HG02970 (cell line): ENCODE results near the gene HDDC3.

ENCODE experiments used
- ATAC-seq: cut with Tn5 transposase; IDR thresholded peaks from one replicate; pipeline ENCODE4 v1.9.1; 2021; ENCODE audit warnings: mild to moderate bottlenecking, moderate library complexity, moderate number of reproducible peaks; ENCODE audit not compliant: unreplicated experiment, low FRiP score

The HDDC3 gene, protein sequence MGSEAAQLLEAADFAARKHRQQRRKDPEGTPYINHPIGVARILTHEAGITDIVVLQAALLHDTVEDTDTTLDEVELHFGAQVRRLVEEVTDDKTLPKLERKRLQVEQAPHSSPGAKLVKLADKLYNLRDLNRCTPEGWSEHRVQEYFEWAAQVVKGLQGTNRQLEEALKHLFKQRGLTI

DNA sequence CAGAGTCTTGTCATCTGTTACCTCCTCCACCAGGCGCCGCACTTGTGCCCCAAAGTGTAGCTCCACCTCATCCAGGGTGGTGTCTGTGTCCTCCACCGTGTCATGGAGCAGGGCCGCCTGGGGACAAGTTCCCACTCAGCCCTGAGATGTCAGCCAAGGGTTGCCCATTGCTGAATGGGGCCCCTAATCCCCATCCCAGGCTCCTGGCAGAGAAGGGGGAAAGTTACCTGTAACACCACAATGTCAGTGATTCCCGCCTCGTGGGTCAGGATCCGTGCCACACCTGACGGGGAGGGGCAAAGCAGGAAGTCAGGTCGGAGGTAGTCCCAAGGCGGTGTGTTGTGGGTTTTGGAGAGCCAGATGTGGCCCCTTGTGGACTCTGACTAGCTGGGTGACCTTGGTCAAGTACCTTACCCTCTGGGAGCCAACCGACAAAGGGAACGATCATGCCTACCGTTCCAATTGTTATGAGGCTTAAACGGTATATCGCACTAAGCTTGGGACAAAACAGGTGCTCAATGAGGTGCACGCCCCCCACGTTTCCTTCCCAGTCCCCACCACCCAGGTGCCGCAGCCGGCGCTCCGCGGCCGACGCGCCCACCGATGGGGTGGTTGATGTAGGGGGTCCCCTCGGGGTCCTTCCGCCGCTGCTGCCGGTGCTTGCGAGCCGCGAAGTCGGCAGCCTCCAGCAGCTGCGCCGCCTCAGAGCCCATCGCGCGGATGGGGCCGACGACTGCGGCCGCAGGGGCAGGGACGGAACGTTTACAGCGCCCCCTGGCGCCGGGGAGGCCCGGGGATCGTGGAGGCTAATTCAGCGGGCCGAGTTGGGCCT is at the start of gene HDDC3:
TSS of gene HDDC3 (minus strand) at position 722 of the 832 bp plus-strand sequence. CDS start at position 713, 9 bp downstream.
- peak; percentile 36 for ATAC-seq

DNA sequence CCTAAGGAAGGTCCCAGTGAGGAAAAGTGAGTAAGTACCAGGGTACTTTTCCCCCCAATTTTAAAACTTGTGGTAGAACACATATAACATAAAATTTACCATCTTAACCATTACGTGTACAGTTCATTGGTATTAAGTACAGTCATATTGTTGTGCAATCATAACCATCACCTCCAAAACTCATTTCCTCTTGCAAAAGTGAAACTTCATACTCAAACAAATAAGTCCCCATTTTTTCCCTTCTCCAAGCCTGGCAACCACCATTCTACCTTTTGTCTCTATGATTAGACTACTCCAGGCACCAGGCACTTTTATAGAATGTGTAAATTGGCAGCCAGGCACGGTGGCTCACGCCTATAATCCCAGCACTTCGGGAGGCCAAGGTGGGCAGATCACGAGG is 49.8 kb upstream of the HDDC3 start:
- ATAC-seq: no peak

DNA sequence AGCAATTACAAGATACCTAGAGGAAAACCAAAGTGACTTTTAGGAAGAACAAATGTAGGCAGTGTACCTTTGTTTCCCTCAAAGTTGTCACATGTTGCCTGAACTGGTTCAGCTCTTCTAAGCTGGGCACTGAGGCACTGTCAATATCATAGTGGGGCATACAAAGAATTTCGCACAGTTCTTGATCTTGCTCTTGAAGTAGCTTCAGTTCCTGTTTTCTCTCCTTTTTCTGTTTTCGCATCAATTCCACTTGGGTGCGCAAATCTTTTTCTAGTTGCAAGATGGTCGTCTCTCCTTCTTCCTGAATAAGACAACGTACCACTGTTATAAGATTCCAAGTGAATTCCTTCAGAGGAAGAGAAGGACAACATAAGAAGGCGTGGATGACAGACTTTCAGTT is 49.3 kb upstream of the HDDC3 start:
- no peak for ATAC-seq

DNA sequence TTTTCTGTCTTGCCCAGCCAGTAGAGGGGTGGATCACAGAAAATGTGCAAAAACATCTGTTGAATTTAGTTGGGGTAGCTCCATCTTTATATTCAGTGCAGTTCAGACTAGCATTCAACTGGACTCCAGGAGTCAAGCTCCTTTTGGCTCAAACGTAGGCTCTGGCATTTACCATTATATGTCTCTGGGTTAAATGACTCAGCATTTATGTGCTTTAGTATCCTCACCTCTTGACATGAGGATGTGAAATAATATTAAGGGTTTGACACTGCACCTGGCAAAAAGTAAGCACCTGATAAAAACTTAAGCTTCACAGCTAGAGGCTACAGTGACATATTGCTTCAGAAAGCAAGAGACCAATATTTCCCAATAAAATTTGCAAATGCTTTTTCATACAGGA is 47.2 kb upstream of the HDDC3 start:
- no peak for ATAC-seq

DNA sequence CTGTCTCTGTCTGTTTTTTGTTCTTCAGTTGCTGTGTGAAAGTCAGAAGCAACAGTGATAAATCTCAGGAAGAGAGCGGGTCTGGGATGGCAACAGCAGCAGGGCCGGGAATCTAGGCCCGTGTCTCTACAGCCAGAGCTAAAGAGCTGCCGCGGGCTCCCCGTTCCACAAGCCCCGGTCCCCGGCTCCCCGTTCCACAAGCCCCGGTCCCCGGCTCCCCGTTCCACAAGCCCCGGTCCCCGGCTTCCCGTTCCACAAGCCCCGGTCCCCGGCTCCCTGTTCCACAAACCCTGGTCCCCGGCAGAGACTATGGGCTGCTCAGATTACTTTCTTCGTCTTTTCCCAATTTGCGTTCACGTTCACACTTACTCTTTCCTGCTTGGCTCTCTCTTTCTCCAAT is 41.9 kb upstream of the HDDC3 start:
- no peak for ATAC-seq

DNA sequence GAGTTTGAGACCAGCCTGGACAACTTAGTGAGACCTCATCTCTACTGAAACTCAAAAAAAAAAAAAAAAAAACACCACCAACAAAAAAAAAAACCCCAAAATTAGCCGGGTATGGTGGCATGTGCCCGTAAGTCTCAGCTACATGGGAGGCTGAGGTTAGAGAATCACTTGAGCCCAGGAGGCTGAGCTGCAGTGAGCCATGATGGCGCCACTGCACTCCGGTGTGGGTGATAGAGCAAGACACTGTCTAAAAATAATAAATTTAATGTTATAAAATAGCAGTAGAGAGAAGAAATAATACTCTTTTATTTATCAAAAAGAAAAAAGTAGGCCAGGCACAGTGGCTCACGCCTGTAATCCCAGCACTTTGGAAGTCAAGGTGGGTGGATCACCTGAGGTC is 39.8 kb upstream of the HDDC3 start:
- no peak for ATAC-seq

DNA sequence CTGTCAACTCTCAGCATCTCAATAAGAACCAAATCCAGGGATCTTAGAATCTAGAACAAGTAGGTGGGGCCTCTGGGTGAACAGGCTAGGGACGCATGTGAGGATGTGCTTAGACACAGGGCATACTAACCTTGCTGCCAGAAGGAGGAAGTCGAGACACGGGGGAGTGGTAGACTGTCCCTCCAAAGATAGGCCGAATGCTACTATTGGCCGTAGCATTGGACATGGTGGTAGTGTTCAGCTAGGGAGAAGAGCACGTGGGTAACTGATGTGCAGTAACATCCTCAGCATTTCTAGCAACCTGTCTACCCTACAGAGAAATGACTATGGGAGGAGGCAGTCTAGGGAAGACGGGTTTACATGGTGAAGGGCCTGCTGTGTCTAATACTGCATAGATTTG is 37.9 kb upstream of the HDDC3 start:
- no peak for ATAC-seq

DNA sequence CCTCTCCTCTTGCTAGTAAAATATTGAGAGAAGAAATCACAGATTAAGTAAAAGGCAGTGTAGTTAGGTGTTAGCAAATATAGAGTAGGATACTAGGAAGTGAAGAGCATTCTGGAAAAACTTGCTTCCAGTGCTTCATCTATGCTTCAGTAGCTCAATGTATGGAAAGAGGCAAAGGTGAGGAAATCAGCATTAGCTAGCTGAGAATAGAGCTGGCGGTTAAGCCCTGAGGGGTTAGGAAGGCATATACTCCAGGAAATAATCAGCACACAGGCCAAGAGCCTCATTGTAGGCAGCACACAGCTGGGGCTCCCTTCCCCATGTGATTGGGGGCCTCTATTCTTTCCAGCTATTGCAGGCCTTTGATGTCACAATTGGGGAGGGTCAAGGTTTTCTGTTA is 36.1 kb upstream of the HDDC3 start:
- no peak for ATAC-seq

DNA sequence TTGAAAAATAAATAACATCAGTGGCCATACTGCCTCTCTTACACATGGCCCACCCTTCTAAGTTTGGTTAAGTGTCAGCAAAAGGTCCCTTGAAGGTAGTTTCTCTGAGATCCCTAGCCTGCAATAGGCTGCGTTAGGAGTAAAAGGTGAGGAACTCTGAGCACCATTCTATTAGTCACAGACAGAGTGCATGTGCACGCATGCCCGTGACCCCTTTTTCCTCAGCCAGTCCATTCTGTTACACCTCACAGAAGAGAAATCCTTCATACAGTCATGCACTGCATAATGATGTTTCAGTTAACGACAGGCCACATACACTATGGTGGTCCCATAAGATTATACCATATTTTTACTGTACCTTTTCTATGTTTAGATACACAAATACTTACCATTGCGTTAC is 34.9 kb upstream of the HDDC3 start:
- ATAC-seq: no peak

DNA sequence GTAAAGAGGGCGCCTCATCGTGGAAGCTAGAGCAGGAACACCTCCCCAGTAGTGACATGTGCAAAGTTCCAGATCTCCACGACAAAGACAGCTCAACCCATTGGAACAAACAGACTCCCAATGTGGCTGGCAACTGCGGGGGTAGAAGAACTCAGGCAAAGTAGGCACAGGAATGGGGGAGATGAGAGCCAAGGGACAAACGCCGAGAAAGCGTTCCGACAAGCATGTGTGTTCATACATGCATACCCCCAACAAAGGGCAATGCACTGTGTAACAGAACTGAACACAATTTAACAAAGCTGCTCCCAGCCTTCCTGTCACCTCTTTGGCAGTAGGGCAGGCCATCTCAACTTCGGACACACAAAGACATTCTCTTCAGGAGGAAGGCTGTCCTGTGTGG is 33.9 kb upstream of the HDDC3 start:
- no peak for ATAC-seq

DNA sequence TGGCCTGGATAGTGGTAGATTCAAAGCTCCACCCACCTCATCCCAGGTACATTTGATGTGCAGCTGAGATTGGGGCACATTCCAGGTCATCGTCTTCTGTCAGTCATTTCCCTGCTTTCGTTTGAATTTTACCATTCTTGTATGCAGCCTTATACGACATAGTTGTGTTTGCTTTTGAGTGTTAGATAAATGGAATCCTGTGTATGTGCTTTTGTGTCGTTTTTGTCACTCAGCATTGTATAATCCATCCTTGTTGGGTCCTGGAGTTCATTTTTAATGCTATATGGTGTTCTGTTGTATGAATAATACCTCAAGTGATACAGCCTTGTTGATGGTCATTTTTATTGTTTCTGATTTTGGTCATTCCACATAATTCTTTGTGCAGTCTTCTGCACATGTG is 29.7 kb upstream of the HDDC3 start:
- ATAC-seq: no peak

DNA sequence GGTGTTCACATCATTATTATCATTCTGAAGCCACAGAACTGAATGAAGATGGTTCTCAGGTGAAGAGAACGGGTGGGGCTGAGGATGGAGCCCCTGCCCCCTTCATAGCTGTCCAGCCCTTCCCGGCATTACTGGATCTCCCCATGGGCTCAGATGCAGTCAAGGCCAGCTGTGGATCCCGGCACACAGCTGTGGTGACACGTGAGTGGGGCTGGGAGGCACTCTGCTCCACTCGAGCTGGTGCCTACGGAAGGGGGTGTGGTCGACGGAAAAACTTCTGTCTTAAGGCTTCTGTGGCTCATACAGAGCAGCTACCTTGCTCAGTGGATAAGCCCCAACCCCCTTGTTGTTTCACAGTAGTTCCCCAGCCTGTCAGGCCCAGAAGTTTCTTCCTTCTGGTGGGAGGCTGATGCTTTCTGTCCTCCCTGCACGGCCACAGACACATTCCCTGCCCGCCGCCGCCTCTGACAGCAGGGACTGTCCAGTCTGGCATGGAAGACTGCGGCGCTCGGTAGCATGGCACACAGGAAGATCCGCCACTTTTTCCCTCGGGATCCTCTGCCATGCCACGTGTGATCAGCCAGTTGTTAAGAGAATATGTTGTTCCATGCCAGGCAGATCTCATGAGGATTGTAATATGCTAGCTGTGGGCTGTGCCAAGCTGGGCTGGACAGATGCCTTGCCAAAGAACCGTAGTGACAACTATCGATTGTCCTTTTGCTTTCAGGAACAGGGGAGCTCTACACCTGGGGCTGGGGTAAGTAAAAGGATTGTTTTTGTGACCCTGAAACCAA is 28.1 kb upstream of the HDDC3 start:
- no peak for ATAC-seq

DNA sequence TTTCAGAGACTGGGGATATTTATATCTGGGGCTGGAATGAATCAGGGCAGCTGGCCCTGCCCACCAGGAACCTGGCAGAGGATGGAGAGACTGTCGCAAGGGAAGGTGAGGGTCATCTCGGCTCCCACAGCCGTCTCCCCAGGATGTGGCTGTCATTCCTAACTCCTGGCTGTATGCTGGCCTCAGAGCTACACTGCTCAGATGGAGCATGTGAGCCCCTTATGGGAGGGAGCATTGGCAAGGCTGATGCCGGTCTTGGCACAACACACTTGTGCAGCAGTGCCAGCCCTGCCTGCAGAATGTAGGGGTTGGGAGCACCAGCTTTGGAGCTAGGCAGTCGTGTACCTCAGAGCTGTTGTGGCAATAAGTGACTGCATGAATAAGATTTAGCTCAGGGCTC is 27.5 kb upstream of the HDDC3 start:
- no peak for ATAC-seq

DNA sequence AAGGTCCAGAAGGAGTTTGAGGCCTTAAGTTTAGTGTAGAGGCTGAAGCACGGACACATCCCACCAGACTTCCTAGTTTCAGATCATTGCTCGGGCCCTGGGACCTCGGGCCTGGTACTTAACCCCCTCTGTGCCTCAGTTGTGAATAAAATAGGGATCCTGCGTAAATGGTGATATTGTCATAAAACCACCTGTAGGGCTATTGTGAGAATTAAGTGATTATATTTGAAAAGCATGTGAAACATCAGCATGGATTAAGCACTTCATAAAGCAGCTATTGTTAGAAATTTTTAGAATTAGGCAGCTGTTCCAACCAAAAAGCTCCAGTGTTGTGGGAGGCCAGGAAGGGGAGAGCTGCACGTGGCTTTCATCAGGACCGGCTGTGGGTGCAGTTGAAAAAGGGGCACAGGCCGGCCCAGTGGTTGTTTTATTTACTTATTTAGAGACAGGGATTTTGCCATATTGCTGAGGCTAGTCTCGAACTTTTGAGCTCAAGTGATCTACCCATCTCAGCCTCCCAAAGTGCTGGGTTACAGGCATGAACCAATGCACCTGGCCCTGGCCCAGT is 26.8 kb upstream of the HDDC3 start:
- ATAC-seq: no peak

DNA sequence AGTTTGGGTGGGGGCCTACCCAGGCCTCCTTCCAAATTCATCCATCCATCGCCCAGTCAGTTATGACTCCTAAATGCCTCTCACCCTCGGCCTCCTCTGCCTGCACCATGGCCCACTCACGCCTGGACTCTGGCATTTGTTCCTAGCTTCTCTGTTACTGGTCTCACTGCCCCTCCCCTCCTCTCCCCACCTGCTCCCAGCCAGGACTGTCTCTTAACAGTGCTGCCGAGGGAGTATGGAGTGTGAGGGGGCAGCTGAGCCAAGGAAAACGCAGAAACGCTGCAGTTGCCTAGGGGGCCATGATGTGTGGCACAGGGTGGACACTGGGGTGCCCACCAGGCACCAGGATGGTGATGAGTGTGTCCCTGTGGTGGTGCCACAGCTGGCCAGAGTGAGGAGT is 25.4 kb upstream of the HDDC3 start:
- ATAC-seq: no peak

DNA sequence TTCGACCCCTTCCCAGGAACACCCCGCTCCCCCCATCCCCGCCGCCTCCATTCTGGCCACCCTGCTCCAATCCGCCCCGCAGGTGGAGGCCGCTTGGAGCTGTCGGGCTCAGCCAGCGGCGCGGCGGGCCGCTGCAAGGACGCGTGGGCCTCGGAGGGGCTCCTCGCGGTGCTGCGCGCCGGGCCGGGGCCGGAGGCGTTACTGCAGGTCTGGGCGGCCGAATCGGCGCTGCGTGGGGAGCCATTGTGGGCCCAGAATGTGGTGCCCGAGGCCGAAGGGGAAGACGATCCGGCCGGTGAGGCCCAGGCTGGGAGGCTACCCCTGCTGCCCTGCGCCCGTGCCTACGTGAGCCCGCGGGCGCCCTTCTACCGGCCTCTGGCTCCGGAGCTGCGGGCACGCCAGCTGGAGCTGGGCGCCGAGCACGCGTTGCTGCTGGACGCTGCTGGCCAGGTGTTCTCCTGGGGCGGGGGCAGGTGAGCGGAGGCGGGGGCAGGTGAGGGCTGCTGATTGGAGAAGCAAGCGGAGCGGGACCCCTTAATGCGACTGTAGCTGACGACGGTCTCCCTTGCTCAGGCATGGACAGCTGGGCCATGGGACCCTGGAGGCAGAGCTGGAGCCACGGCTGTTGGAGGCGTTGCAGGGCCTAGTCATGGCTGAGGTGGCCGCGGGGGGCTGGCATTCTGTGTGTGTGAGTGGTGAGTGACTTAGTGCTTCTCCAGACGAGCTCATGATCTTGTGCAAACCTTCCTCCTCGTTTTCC is 24.9 kb upstream of the HDDC3 start:
- no peak for ATAC-seq

DNA sequence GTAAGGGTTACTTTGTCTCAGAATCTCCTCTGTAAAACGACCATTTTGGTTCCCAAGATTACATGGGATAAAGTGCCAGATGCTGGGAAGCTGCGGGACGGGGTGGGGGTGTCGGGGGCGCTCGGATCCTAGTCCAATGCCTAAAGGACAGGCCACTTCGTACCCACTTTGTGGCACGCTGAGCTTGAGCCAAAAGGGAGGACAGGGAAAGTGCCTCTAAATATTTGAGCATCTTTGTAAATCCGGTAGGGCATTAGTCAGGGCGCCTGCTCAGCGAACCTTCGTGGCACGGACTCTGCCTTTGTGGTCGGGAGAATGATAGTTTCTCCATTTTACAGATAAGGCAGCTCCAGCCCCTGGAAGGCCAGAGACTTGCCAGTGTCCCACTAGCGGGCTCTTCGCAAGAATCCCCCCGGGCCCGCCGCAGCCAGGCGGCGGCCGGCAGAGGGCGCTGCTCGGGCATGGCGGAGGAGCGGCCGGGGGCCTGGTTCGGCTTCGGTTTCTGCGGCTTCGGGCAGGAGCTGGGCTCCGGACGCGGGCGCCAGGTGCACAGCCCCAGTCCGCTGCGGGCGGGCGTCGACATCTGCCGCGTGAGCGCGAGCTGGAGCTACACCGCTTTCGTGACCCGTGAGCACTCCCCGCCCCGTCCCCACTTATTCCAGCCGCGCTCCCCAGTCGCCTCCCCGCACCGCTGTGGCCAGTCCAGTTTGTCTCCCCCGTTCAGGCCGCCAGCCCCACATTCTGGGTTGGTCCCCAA is 24.1 kb upstream of the HDDC3 start:
- ATAC-seq: no peak

DNA sequence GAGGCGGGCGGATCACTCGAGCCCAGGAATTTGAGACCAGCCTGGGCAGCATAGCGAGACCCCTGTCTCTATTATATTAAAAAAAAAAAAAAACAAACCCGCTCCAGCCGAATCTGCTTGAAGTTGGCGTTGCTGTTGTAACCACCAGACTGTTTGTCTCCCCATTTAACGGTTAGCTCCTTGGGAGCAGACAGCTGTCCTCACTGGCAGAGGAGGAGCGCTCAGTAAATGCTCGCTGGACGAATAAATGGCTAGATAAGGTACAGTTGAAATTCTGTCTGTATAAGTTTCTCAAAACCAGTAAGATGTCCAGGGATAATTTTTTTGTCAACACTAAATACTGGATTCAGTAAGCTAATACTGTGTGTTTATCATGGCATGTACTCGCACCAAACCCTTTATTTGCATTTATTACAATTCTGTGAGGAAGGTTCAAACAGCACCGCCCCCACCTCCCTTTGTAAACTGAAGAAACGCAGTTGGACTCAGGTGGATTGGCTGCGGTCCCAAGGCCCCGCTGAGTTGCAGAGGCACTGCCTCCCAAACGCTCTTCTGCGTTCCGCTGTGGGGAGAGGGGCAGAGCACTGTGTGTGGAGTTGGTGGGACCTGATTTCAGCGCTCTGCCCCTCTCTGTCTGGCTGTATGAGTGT is 23.4 kb upstream of the HDDC3 start:
- no peak for ATAC-seq
